ENCODE data around the gene PIGS.
"Not testable (repeated sequence)": the region's sequence is repeated elsewhere in the genome, so short reads cannot be mapped to it uniquely, and the experiment has no call there.

Gene PIGS

DNA sequence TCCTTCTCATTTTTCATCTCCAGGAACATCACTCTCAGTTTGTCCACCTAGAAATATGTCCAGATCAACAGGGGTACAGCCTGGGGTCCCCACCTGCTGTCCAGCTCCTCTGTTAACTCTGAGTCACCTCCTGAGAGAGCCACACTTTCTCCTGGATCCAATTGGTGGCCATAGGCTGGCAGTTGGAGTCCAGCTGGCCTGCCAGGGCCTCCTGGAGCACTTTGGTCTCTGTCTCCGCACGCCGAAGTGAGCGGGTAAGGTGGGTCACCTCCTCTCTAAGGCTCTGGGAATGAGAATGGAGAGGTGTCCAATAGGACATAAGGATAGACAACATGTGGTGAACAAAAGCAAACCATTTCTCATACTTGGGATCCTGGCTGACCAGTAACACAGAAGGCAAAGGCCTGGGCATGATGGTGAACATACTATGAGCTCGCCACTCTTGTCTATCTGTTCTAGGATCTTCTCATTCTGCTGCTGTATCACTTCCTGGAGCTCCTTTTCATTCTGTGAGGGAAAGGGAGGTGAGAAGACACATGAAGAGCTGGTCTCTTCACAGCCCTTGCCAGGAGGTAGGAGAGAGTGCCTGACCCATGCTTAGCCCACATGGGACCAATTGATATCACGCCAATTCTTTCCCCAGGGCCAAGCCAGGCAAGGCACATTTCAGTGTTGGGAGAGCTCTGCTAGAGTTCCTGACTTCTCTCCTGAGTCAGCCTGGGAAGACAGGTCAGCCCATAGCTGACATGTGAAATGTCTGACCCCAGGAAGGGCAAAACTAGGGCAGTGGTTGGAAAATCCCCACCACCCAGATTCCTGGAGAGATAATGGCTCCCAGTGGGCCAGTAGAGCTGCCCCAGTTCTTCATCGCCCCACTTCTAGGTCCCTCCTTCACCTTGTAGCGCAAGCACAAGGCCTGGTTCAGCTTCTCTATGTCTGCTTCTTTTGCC lies 7.2 kb upstream of the PIGS start:
- DNase-seq (ENCODE audit: low spot score) = no peak

DNA sequence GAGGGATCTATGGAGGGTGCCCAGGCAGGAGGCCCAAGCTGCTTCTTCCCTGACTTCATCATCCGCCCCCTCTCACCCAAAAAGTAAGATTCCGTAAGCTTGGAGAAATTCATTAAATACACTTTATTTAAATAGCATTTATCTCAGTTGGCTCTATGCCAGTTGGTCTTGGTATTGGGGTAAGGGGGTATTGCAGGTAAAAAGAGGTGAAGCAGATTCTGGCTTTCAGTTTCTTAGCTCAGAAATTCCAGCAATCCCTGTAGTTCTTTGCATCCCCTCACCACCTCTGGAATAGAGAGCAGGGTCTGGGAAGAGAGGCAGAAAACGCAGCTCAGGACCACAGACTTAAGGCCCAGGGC lies 6.1 kb upstream of the PIGS start:
- no peak for DNase-seq (ENCODE audit: low spot score)

DNA sequence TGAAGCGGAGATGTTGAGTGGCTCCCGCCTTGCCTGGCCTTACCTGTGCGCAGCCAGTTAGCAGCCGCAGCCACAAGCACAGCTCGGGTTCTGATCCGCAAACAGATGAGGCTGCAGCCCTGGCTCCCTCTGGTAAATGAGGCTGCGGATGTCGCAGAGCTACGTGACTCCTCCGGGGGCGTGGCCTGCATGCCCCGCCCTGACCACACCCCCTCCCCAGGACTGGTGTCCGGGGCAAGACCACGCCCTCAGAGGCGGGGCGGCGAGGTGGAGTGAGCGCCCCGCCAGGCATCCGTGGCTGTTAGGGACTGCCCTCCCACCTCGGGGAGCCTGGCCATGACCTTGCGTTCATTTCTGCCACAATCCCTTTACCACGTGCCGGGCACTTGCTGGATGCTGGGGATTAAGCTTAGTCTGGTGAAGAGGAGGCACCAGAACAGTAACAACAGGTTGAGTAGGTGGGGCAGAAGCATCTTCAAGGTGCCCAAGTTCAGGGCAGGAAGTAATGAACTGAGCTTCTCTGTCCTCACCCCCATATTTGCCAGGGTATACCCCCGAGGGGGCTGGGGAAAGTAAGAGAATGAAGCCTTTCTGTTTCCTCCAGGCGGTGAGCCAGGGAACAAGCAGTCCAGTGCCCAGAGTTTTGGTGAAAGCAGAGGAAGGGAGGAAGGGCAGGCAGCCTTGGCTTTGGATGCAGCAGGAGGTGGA lies 5.6 kb upstream of the PIGS start, which contains the start of gene ALDOC:
TSS of gene ALDOC (minus strand) at position 138 of the 708 bp plus-strand sequence. CDS start 1,363 bp downstream, outside the sequence.
- peak; percentile 98 for DNase-seq (ENCODE audit: low spot score)

- DNase-seq (ENCODE audit: low spot score) = not testable (repeated sequence)
Observed at GRCh38 chr17:28576016-28576415, 4.7 kb upstream of the PIGS start.

DNA sequence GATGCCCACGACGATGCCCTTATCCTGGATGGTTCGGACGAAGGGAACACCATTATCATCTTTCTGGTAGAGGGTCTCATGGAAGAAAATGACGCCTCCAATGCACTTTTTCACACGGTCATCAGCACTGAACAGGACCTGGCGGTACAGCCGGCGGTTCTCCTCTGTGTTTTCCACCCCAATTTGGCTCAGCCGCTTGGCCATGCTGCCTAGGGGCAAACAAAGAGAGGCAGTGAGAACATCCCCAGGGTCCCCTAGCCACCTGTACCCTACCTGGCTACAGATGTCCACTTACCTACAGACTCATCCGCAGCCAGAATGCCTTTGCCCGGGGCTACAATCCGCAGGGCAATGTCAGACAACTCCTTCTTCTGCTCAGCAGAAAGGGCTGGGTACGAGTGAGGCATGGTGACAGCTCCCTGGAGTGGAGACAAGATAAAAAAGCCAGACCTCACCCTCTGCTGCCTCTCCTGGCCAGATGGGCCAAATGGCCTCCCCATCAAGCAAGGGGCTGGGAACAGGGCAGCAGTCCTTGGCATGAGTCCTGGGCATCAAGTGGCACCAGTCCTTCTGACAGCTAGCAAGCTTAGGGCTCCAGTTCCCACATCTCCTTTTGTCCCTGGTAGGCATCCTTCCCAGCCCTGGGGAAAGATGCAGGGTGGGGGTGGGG lies 3.9 kb upstream of the PIGS start:
- DNase-seq (ENCODE audit: low spot score) = peak; percentile 68

DNA sequence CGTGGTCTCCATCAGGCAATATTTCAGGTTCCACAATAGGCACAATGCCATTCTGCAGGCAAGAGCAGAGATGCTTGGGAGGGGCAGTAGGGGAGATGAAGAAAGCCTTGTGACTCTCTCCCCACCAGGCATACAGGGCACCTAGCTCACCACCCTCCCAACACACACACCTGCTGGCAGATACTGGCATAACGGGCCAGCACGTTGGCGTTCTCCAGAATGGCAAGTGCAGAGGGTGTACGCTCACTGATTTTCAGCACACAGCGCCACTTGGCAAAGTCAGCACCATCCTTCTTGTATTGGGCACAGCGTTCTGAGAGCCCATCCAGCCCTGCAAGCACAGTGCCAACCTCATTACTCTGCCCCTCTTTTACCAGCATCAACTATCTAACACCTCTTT lies 3.2 kb upstream of the PIGS start:
- no peak for DNase-seq (ENCODE audit: low spot score)

- DNase-seq (ENCODE audit: low spot score) = no peak
Observed at GRCh38 chr17:28573966-28574480, 2.7 kb upstream of the PIGS start.

GRCh38 chr17:28573521-28573920 lies 2.2 kb upstream of the PIGS start:
- no peak for DNase-seq (ENCODE audit: low spot score)

DNA sequence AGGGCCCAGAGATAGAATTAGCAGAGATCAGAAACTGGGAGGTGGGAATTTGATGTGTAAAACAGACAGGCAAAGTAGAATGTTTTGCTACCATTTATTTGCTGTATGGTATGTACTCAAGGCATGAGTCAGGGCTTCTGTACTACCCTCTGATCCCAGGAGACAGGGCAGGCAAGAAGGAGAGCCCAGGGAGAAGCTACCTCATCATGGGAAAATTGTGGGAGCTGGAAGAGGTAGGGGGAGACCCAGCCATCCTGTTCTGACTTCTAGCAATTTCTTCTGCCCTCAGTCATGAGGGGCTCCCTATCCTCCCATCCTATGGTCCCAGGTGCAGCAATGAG lies 1.7 kb upstream of the PIGS start:
- DNase-seq (ENCODE audit: low spot score) = no peak

- DNase-seq (ENCODE audit: low spot score) = no peak
Observed at GRCh38 chr17:28572259-28573039, 1.1 kb upstream of the PIGS start.

DNA sequence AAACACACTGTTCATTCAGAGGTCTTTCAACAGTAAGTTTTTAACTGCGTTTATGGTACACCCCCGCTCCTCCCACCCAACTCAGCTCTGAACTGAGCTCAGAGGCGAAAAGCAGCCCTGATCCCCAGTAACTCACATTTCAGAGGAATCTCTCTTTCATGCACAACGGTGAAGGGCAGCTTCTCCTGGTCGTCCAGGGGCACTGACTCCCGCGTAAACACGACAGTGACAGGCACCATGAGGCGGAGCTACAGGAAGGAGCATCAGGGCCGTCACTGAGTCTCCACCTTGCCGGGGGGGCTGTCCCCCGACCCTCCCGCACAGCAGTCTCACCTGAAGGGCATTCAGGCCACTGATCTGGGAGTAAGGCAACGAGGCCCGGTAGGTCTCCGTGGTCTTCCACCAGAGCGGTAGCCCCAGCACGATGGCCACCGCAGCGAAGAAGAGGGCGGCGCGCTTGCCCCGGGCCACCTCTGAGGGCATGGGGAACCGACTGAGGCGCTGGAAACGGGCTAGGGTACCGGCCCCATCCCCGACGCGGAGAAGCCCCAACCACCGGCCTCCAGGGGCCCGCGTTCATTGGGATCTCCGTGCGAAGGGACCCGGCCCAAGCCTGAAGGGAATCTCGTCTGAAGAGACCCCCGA lies 486 bp downstream of the PIGS start:
- peak; percentile 45 for DNase-seq (ENCODE audit: low spot score)

DNA sequence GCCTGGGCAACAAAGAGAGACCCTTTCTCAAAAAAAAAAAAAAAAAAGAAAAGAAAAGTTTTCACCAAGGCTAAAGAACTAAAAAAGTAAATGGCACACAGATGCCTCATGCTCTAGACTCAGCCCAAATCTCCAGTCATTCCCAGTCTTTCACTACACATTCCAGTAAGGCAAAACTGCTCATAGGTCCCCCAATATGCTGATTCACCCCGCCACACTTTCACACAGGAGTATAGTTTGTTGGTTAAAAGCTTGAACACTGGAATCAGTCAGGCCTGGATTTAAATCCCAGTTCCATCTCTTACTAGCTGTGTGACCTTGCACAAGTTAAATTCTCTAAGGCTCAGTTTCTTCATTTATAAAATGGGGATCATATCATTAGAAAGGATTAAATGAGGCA lies 1.9 kb downstream of the PIGS start:
- no peak for DNase-seq (ENCODE audit: low spot score)

DNA sequence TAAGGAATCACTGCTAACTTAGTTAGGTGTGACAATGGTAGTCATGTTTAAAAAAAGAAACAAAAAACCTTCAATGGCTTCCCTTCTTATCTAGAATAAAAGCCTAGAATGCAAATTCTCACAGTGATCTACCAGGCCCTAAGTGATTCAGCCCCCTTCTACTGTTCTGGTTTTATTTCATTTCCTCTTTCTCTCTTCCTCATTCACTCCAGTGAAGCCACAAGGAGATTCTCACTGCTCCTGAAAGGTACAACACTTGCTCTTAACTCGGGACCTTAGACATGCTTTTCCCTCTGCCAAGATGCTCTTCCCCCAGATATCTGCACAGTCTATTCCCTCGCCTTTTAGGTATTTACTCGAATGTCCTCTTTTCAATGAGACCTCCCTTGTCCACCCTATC lies 3.7 kb downstream of the PIGS start:
- DNase-seq (ENCODE audit: low spot score) = peak; percentile 44

- no peak for DNase-seq (ENCODE audit: low spot score)
Observed at GRCh38 chr17:28563475-28563874, 7.8 kb downstream of the PIGS start.

- DNase-seq (ENCODE audit: low spot score) = no peak
Observed at GRCh38 chr17:28555022-28555421, 16.3 kb downstream of the PIGS start.

- no peak for DNase-seq (ENCODE audit: low spot score)
Observed at GRCh38 chr17:28554565-28554964, 16.8 kb downstream of the PIGS start.

- no peak for DNase-seq (ENCODE audit: low spot score)
Observed at GRCh38 chr17:28553000-28553505, 18.3 kb downstream of the PIGS start.

- peak; percentile 42 for DNase-seq (ENCODE audit: low spot score)
Observed at GRCh38 chr17:28552176-28552999, 18.9 kb downstream of the PIGS start, which contains the start of gene UNC119. UNC119 (minus strand) TSS chr17:28552624; CDS start chr17:28552557, 67 bp downstream.

GRCh38 chr17:28551421-28552175 lies 19.7 kb downstream of the PIGS start:
- no peak for DNase-seq (ENCODE audit: low spot score)

Data from pons (tissue), 1 donor.